ENCODE data around the gene SPIN2B.

DNA sequence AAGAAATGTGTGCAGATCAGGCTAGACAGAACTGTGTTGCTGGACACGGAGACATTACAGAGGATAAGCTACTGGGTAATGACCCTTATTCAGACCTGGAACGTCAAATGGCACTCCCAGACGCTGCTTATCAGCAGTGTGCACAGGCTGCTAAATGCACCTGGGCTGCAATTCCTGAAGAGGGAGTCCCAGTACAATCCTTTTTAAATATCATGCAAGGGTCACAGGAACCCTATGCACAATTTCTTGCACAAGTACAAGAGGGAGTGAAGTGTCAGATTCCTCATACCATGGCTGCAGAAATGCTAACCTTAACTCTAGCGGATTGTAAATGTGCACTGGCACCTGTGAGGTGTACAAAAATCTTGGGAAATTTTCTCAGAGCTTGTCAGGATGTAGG, 16.9 kb downstream of the SPIN2B start:
- no peak for TF ChIP-seq POLR2A (IDR thresholded peaks at IDR 0.05)
- TF ChIP-seq POLR2AphosphoS5 (IDR thresholded peaks at IDR 0.05): no peak
- TF ChIP-seq, protein P1, sequence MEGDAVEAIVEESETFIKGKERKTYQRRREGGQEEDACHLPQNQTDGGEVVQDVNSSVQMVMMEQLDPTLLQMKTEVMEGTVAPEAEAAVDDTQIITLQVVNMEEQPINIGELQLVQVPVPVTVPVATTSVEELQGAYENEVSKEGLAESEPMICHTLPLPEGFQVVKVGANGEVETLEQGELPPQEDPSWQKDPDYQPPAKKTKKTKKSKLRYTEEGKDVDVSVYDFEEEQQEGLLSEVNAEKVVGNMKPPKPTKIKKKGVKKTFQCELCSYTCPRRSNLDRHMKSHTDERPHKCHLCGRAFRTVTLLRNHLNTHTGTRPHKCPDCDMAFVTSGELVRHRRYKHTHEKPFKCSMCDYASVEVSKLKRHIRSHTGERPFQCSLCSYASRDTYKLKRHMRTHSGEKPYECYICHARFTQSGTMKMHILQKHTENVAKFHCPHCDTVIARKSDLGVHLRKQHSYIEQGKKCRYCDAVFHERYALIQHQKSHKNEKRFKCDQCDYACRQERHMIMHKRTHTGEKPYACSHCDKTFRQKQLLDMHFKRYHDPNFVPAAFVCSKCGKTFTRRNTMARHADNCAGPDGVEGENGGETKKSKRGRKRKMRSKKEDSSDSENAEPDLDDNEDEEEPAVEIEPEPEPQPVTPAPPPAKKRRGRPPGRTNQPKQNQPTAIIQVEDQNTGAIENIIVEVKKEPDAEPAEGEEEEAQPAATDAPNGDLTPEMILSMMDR (IDR thresholded peaks at IDR 0.05): no peak
- TF ChIP-seq EP300 (IDR thresholded peaks at IDR 0.05): no peak
